ENCODE measurements around the gene GBX1.

GBX1 gene

DNA sequence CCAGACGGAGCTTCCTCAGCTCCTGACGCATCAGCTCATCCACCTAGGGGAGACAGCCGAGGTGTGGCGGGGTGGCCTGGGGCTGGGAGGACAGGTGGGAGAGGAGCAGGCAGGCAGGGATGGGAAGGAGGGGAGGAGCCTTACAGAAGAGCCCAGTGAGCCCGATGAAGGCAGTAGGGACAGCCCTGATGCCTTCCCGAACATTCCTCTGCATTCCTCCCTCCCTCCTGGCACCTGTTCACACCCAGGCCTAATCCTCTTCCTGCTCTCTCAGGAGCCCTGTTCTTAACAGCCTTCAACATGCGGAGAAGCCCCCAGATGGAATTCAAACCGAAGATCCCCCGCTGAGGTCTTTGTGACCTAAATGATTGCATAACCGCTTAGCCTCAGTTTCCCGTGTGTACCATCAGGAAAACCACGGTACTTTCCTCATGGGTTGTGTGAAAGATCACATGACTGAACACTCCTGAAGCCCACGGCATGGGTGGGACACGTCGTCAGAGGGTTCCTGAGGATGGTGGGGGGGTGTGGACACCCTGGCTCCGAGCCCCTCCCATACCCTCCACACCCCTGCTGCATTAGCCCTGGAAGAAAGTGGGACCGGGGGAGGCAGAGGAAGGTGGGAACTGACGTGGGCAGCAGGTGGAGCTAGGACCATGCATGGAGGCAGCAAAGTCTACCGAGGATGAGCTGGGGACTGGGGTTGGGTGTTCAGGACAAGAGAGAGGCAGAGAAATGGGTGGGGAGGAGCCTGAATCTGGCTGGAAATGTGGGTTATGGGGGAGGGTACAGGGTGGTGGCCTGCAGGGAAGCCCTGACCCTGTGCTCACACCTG is 28.3 kb upstream of the GBX1 start:
- FAIRE-seq (no peak), DNase-seq (ENCODE audit: extremely low spot score, insufficient read length, low read depth) (no peak)

DNA sequence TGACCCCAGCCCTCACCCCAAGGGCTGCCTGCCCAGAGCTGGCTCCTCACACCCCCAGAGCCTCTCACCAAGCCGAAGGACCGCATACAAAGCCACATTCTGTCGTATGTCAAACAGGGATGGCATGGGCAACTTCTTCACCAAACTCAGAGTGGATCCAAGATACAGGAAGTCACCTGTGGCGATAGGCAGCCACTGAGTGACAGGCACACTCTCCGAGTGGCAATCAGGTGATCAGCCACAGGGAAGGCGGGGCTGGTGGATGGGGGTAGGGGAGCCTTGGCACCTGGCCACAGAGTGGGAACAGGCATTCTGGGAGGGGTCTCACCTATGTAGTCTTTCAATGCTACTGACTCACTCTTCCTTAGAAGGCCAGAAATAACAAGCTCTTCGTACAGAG is 26.7 kb upstream of the GBX1 start:
- FAIRE-seq: no peak
- no peak for DNase-seq (ENCODE audit: extremely low spot score, insufficient read length, low read depth)

DNA sequence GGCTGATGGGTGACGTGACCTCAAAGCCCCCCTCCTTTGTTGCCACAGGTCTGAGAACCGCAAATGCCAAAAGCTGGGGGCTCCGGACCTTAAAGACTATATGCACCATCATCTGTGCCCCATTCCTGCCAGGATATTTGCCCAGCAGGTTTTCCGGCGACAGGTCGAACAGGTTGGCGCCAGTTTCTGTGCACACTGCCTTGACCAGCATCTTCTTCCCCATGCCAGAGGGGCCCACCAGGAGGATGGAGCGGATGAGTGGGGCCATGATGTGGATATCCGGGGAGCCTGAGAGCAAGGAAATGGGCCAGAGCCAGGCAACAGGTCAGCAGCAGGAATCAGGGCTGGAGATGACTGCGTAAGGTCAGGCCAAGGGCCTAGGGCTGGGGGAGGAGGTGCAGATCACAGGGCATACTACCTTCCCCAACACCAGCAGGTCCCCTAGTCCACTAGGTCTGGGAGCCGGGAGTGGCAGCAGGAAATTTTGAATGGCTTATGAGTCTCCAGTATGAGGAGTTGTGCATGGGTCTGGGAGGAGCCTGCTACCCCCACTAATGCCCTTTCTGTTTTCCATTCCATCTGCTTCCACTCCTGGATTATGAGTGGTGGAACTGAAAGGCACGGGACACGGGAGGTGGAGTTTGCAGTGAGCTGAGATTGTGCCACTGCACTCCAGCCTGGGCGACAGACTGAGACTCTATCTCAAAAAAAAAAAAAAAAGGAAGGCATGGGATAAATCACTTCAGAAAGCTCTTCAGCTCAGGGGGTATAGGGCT is 25.9 kb upstream of the GBX1 start:
- FAIRE-seq (no peak), DNase-seq (ENCODE audit: extremely low spot score, insufficient read length, low read depth) (no peak)

DNA sequence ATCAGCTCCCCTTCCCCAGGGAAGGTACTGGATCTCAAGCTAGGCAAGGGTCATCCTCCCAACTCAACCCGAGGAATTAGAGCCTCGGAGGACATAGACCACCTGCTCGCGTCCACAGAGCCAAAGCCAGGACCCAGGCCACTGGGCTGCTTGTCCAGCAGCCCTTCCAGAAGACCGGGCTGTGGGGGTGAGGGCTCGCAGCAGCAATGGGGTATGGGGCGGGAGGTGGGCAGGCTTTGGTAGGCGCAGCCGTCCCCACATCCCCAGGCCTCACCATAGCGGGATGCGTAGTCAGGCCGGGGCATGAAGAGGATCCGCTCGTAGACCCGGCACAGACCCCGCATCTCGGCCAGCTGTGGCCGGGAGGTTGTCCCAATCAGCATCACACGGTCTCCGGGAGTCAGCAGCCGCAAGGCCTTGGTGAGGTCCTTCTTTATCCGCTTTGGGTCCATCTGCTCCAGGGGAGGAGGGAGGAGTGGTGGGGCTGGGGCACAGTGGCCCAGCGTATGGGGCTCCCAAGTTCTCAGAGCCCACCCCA is 24.6 kb upstream of the GBX1 start:
- DNase-seq (ENCODE audit: extremely low spot score, insufficient read length, low read depth): no peak
- FAIRE-seq: no peak

DNA sequence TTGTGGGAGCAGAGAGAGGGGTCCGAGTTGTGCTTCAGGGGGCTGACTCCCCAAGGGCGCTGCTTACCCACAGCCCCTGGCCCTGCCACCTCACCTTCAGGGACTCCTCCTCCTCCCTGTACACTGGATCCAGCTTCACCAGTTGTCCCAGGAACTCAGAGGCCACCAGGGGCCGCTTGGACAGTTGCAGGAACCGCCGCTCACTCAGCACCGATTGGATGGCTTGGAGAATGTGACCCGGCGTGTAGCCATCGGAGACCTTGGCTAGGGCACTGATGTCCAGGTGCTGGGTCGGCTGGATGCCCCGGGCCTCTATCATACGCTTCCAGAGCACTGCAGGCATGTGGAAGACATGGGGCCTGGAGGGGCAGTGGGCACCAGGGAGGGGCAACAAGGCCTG is 24.1 kb upstream of the GBX1 start:
- DNase-seq (ENCODE audit: extremely low spot score, insufficient read length, low read depth): no peak
- FAIRE-seq: no peak

DNA sequence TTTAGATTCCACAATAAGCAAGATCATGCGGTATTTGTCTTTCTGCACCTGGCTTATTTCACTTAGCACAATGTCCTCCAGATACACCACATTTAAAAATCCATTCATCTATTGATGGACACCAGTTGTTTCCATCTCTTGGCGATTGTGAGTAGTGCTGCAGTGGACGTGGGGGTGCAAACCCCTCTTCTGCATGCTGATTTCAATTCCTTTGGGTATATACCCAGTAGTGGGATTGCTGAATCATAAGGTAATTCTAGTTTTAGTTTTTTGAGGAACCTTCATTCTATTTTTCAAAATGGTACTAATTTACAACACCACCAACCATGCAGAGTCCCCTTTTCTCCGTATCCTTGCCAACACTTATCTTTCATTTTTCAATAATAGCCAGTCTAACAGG is 21.5 kb upstream of the GBX1 start:
- no peak for DNase-seq (ENCODE audit: extremely low spot score, insufficient read length, low read depth)
- FAIRE-seq: no peak

DNA sequence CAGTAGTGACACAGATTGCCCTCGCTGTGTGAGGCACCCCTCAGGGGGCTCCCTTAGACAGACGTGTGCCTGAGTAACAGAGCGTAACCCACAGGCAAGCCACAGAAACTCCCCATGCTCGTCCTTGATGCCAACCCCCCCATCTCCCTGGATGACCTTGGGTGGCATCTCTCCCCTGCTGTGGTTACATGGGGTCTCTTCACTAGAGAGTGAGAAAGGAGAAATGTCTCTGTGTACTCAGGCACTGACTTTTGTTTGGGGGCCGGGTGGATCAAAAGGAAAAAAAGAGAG is 20.7 kb upstream of the GBX1 start:
- FAIRE-seq: no peak
- DNase-seq (ENCODE audit: extremely low spot score, insufficient read length, low read depth): no peak

DNA sequence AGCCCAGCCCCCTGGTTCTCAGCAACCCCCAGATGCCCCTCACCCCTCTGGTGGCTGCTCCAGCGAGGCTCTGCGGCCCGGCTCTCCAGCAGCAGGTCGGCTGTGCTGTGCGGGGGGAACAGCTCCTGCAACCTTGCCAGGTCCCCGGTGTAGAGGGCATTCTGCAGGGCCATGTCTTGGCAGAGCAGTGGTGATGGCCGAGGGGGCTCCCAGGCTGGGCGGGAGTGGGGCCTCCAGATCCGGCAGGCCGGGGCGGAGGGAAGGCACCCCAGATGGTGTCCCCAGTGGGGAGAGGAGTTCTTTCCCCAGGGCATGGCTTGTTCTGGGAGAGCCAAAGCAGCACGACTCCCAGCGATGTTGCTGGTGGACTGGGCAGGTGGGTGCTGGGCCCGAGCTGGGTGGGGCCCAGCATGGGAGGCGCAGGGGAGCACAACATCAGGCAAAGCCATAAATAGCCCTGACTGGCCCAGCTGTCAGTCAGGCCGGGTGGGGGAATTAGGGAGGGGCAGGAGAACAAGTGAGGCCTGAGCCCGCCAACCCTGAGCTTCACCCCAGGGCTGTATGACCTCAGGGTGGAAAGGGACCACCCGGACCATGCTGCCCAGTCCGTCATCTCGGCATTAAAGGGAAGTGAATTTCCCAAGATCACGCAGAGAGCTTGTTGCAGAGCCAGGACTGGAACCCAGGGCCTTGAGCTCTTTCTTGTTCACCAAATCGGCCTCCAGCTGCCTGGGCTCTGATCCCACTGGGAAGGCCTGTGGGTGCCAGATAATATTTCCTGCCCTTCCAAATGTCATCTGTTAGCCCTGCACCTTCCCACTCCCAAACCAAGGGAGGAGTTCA is 20.1 kb upstream of the GBX1 start:
- DNase-seq (ENCODE audit: extremely low spot score, insufficient read length, low read depth): no peak
- FAIRE-seq: no peak

DNA sequence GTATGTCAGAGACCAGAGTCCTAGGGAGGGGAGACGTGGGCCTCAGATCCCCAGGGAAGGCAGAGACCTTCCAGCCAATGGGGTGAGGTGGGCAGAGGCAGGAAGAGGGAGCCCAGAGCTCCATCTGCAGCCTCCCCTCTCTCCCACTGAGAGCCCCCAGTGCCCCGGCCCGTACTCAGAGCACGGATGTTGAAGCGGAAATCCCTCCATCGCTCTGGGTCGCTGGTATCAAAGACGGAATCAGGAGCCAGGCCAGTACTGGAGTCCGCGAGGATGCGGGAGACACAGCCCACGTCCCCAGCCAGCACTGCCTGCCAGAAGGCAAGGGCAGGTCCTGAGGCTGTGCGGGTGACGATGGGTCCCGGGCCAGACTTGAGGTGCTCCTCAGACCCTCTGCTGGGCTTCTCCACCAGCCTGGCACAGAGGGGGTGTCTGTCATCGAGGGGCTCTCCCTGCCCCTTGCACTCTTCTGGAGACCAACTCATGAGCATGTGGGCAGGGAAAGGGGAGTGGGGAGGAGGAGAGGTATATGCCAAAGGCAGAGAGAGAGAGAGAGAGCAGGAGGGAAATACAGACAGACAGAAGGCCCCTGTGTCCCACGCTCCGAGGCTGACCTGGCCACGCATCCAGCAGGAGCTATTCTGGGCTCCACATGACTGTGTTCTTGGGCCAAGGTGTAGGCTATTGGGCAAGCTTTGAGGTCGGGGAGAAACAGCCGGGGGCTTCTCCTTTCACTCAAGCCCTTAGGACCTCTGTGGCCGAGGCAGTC is 19.3 kb upstream of the GBX1 start, which contains the start of gene ASB10:
Gene ASB10 (minus strand): TSS at position 611 of the 769 bp plus-strand sequence. CDS start 120 bp downstream, at position 491.
- DNase-seq (ENCODE audit: extremely low spot score, insufficient read length, low read depth): no peak
- FAIRE-seq: no peak

DNA sequence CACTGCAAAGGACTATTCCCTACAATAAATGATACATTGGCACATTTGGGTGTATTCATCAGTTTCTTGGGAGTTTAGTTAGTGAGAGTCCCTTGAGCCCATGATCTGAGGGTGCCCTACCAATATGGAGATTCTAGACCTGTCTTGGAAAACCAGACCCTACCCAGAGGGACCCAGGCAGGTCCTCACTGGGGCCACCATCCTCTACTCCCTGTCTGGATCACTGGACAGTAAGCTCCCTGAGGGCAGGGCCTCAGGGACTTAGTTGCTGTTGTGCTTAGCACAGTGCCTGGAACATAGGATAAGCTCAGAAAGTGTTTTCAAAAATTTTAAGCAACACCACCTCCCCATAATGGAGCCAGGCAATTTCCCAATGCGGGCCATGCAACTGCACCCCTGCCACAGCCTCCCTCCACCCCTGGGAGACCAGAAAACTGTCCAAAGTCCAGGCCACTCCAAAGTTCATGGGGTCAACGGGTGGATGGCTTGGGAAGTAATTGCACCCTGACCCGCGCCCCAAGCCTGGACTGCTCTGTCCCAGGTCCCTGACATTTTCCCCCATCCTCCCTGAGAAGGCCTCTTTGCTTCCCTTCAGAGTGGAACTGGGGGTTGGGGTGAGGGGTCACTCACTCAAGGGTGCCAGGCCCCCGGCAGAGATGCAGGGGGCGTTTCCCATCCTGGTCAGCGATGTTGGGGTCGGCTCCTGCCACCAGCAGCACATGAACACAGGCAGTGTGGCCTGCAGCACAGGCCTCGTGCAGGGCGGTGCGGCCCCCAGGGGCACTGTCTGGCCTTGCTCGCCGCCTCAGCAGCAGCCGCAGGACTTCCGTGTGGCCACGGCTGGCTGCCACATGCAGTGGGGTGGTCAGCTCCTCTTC is 18.5 kb upstream of the GBX1 start:
- FAIRE-seq (no peak), DNase-seq (ENCODE audit: extremely low spot score, insufficient read length, low read depth) (no peak)

DNA sequence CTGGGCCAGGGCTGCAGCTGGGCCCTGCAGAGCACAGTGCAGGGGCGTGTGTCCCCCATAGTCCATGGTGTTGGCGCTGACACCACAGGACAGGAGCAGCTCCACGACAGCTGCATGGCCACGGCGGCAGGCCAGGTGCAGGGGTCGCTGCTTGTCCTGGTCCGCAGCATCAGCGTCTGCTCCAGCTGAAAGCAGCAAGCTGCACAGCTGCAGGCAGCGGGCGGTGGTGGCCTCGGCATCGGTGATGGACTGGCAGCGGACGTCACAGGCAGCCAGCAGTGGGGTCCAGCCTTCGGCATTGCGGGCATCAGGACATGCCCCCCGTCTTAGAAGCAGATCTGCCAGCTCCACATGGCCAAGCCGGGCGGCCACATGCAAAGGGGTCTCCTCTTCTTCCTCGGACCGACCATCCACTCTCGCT is 13.5 kb upstream of the GBX1 start:
- no peak for FAIRE-seq
- no peak for DNase-seq (ENCODE audit: extremely low spot score, insufficient read length, low read depth)

DNA sequence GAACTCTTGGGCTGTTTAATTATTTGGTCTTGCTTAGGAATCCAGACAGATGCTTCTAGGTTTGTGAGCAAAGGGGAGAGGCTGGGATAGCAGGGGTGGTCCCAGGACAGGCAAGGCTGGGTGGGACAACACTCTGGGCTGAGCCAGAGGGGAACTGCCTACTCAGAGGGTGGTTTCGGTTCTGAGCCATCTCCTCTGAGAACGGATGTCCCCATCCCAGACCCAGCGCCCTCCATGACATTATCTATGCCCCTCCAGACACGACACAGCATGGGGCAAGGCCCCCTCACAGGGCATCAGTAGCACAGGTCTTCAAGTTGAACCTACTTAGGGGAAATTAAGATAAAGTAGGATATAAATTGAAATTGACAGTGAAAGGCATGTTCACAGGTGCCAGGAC is 12.5 kb upstream of the GBX1 start:
- FAIRE-seq: no peak
- no peak for DNase-seq (ENCODE audit: extremely low spot score, insufficient read length, low read depth)

DNA sequence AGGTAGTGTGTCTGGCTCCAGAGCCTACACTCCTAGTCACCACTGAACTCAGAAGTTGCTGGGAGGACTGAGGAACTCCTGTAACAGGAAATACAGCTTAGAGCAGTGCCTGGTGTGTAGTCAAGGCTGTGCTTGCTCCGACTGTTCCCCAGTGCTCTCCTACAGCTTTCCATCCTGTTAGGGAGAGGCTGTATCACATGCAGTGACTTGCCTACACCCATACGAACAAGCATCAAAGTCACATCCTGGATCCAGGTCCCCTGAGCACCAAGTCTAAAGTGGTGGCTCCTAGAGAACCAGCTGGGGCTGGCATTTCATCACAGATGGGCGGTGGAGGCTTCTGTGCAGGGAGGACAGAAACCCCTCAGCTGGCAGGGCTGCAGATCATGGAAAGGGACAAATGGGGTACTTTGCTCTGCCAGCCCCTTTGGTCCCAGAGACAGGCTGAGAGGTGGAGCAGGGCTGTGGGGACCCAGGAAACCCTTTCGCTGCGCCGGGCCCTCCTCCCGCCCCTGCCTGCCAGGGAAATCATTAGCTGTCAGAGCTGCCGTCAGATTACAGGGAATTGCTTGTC is 11.9 kb upstream of the GBX1 start:
- DNase-seq (ENCODE audit: extremely low spot score, insufficient read length, low read depth): no peak
- no peak for FAIRE-seq

DNA sequence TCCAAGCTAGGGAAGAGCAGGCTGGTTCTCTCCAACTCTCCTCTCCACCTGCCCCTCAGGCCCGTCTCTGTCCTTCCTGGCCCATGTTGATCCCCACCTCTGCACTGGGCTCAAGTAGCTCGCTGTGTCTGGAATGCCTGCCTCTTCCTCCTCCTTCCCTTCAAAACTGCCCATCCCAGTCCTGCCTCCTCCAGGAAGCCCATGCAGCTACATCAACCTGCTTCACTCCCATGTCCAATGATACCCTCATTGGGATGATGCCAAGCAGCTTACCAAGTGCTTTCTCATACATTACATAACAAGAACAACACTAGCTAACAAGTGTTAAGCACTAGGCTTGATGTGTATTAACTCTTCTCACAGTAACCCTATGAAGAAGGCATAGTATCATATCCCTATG is 11.3 kb upstream of the GBX1 start:
- FAIRE-seq (no peak), DNase-seq (ENCODE audit: extremely low spot score, insufficient read length, low read depth) (no peak)

DNA sequence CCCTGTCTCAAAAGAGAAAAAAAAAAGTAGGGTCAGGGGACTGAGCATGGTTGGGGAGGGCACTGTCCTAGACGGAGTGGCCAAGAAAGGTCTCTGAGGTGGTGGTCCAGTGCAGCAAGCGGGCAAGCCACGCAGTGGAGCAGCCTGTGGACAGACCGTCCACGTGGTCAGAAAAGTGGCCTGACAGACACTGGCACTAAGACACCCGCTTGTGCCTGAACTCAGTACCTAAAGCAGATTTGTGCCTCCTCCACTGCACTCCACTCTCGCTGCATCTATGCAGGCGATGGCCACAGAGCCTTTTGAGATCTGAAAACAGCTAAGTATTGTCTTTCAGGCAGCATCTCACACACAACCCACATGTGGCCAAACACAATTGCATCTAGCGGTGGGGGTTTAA is 10.7 kb upstream of the GBX1 start:
- DNase-seq (ENCODE audit: extremely low spot score, insufficient read length, low read depth) (no peak), FAIRE-seq (no peak)

DNA sequence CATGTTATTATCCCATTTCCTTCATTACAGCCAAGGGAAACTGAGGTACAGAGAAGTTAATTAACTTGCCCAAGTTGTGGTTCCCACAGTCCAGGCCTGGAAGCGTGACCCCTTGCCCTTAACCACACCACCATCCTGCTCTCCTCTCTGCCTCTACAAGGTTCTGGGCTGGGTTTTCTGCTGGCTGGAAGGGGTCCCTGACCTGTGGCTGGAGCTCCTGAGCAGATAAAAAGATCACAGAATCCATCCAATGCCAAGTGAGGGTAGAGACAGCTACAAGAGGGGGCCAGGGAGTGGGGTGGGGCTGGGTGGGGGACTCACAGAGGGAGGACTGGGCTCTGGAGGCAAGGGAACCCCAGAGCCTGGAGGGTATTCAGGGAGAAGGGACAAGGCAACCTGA is 9.8 kb upstream of the GBX1 start:
- DNase-seq (ENCODE audit: extremely low spot score, insufficient read length, low read depth): no peak

DNA sequence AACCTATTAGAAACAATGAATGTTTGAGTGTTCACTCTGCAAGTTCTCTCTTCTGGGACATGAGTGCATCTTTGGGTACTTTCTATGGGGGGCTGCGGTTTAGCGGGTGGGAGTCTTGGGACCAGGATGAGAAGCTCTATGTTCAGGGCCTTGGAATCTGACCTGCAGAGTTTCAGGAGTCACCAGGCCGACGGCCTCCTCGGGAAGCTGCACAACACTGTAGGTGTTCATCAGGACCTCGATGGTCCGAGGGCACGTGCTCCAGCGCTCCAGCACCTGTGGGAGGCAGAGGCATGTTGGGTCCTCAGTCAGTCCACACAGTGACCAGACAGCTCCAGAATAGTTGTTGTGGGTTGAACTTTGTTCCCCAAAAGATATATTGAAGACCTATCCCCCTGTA is 8.9 kb upstream of the GBX1 start:
- no peak for DNase-seq (ENCODE audit: extremely low spot score, insufficient read length, low read depth)
- no peak for FAIRE-seq

More for the DNA sequence above, 9.8 kb upstream of the GBX1 start:
- no peak for FAIRE-seq

DNA sequence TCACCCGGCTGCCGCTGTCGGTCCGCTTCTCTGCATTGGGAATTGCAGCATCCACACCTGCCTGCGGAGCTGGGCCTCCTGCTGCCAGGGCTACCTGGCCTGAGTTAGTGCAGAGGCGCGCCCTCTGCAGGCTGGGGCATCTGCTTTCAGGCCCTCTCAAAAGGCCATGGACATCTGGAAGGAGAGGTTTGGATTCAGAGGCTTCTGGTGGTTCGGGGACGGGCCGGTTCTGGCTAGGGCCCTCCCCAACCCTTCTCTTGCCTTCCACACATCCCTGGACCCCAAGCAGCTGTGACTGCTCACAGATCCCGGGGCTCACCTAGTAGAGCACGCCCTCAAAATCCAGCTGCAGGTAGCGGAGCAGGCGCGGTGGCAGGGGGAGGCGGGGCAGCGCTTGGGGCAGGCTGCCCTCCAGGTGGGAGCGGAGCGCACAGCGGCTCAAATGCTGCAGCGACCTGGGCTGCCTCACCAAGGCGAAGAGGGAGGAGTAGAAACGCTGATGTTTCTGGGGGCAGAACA is 8.4 kb upstream of the GBX1 start:
- FAIRE-seq: no peak

More for the DNA sequence above, 8.4 kb upstream of the GBX1 start:
- no peak for DNase-seq (ENCODE audit: extremely low spot score, insufficient read length, low read depth)

All from GM18507 (cell line).